GM21529 (cell line): ENCODE measurements around the gene KLK10.

Experiments used
- ATAC-seq: cut with Tn5 transposase; IDR thresholded peaks from one replicate; pipeline ENCODE4 v1.9.1; 2021; ENCODE audit not compliant: unreplicated experiment

Gene KLK10

GRCh38 chr19:51026554-51026831, 7.0 kb upstream of the KLK10 start, which contains the start of gene KLK11:
TSS of gene KLK11 (minus strand) at chr19:51026616. CDS start at chr19:51025631, 985 bp downstream.
- no peak for ATAC-seq

DNA sequence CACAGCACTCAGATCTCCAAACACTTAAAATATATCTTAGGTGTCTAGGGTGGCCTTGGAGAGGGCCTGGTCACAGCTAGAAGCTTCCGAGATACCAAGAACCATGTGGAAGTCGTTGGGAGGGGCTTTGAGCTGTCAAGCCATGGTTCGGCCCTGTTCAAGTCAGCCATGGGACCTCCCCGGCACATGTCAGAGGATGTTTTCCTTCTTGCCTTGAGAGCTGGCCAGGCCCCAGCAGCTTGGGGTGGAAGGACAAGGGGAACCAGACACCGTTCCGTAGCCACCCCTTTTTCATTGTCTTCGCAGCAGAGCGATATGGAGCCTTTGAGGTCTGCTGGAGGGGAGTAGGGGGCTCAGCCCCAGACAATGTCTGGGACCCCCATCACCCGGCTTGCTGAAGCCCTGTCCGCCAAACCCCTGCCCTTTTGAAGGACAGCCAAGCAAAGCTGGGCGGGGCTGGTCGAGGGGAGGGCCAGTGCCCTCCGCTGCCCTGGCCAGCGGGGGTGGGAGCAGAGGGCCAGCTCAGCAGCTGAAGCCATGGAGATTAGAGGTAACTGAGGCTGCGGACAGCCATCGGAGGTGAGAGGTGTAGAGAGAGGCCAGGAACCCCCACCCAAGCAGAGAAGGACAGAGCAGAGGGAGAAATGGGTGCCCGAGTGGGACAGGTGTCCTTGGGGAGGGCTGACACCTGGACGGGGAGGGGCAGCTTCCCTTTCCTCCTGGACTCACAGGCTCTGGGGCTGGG, 6.5 kb upstream of the KLK10 start:
- ATAC-seq: no peak

DNA sequence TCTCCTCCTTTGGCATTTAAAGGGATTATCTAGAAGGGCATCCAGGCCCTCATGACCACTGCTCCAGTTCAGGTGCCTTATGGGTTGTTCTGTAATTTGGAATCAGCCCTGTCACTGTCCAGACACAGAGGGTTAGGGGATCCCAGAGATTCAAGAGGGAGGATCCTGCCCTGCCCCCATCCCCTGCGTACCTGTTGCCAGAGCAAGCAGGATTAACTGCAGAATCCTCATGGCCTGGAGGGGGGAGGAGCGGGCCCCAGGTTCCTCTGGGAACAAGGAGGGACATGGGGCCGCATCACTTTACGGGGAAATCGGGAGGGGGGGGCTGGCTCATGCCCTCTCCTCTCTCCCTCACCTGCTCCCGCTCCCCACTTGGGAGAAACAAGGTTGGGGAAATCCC, 5.9 kb upstream of the KLK10 start:
- ATAC-seq: no peak

- ATAC-seq: no peak
Measured at GRCh38 chr19:51024924-51025323, 5.4 kb upstream of the KLK10 start.

DNA sequence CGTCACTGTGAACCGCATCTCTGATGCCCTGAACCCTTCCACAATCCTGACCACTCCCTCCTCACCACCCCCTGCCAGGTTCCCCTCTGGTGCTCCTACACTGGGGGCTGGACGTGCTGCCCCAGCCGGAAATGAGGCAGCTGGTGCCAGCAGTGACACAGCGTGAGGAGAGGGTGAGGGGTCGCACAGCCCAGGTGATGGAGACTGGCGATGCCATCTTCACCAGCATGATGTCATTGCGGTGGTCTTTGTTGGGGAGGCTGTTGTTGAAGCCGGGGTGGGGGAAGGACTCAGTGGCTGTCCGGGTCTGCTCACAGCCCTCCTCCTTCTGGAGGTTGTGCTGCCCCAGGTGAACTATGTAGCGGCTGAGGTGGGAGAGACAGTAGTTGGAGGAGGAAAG, 4.4 kb upstream of the KLK10 start:
- no peak for ATAC-seq

- no peak for ATAC-seq
Measured at GRCh38 chr19:51022526-51022925, 3.0 kb upstream of the KLK10 start.

- ATAC-seq: no peak
Measured at GRCh38 chr19:51020988-51021651, 1.6 kb upstream of the KLK10 start.

DNA sequence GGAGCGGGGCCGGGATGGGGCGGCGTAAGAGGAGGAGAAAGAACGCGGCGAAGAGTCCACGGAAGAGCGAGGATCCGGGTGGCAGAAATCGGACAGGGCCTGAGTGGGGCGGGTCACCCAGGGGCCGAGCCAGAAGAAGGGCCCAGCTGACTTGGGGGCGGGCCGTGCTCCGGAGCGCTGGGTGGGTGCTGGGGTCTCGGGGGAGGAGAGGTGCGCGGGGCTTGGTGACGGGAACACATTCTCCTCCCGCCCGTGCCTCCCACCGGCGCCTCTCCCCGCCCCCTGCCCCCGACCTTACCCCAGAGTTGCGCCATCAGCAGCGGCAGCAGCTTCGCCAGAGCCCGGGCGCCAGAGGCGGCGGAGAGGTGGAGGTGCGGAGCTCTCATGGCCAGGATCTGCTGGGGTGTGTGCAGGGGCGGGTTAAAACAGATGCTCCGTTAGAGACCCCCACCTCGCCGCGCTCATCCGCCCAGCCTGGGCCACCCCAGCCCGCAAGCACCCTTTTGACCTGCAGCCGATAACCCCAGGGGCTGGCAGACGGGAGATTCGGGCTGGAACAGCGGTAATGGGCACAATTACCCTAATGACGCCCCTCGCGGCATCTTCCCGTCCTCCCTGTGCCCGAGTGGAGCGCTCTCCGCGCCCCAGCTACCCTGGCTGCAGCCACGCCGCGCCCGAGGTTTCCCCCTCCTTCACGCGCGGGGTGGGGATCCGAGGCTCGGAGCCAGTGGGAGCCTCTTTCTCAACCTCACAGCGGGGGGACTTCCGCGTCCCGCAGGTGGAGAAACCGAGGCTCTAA, 565 bp downstream of the KLK10 start:
- no peak for ATAC-seq

DNA sequence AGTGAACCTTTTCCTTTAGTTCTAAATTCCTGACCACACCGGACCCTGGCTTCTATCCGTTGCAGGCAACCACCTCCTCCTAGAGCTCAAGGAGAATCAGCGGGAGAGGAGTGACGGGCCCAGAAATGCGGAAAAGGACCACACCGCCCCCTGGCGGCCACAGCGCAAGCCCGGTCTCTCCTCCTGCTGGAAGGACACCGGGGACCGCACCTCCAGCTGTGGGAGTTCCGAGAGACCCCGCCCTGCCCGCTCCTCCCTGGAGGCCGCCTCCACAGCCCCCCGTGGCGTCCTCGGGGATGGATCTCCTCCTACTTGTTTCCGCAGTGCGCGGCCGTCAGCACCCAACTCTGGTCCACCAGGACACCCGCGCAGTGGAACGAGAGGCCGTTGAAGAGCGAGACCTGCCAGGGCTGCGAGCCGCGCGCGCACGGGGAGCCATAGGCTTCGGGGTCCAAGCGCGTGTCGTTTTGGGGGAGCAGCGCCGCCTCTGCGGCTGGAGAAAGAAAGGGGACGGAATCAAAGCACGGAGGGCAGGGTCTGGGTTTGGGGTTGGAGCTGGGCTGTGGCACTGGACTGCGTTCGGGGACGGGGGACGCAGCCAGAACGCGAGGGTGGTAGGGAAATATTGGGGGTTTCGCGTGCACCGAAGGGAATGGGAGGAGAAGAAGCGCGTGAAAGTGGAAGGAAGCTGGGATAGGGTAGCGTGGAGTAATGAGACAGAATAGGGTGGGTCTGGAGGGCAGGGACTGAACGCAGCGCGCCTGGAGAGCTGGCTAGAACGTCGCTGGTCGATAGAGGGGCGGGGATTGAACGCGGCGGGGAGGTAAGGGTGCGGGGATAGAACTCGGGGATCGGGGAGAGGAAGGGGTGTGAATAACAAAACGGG, 2.5 kb downstream of the KLK10 start:
- ATAC-seq: no peak

DNA sequence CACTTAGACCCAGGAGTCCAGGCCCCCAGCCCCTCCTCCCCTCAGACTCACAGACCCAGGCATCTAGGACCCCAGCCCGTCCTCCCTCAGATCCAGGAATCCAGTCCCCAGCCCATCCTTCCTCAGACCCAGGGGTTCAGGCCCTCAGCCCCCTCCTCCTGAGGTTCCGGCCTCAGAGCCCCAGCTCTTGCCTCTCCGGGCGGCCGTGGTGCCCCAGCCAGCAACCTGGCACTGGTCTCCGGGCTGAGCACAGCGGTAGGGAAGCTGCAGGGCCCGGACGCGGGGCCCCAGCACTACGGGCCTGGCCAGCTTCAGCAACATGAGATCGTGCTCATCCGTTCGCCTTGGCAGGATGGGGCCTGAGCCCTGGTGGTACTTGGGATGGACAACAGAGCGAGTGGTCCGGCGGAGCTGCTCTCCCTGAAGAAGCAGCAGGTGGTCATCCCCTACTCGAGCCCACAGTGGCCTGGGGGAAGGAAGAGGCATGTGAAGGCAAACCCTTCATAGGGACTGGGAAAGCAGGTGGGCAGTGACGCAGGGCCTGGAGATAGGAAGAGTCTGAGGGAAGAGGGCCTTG, 3.7 kb downstream of the KLK10 start:
- ATAC-seq: no peak

GRCh38 chr19:51014242-51014641, 5.3 kb downstream of the KLK10 start:
- no peak for ATAC-seq

DNA sequence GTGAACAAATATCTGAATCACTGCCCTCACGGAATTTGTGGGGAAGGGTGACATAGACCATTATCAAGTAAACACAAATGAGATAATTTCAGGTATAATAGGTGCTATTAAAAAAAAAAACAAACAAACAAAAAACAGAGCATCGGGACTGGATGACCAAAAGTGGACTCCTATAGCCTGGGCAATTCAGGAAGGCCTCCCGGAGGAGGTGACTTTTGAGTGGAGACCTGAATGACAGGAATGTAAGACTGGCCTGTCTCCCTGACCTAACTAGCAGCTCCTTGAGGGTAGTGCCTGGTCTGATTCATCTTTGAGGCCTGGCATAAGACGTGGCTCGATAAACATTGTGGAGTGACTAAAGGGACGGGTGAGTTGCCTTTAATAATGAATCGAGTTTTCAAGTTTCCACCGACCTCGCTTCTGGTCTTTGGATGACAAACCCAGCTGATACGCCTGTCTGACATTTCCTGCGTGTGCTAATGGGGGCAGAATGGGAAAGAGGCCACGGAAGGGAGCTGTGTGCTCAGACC, 6.8 kb downstream of the KLK10 start:
- ATAC-seq: no peak

GRCh38 chr19:51010066-51010795, 9.3 kb downstream of the KLK10 start:
- no peak for ATAC-seq

- ATAC-seq: no peak
Measured at GRCh38 chr19:51009061-51009891, 10.2 kb downstream of the KLK10 start.

DNA sequence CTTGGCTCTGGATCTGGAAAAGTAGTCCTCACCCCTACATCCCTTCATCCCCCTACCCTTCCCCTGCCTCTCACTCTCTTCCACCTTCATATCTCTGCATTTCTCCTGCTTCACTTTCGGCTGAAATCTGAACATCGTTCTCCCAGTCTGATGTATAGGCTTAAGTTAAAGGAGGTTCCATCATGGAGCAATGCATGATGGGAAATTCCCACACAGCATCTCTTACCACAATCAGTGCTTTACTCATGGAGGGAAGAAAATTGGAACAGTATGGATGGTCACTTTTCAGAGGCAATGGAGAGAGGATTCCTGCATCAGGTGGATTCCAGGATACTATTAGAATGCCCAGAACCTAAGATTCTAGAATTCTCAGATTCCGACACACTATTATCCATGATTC, 12.0 kb downstream of the KLK10 start:
- ATAC-seq: no peak

DNA sequence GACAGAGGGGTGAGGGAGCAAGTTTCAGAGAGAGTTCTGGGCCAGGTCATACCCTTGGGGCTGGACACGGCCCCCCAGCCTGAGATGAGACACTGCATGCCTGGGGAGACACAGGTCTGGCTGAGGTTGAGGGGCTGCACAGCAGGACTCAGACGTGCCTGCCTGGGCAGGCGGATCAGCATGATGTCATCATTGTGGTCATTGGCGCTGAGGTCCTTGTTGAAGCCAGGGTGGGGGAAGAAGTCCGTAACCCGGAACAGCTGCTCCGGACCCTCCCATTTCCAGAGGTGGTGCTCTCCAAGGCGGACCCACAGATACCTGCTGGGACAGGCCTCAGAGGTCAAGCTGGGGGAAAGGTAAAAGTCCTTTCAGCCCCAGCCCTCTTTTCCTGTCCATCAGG, 13.1 kb downstream of the KLK10 start:
- ATAC-seq: no peak

DNA sequence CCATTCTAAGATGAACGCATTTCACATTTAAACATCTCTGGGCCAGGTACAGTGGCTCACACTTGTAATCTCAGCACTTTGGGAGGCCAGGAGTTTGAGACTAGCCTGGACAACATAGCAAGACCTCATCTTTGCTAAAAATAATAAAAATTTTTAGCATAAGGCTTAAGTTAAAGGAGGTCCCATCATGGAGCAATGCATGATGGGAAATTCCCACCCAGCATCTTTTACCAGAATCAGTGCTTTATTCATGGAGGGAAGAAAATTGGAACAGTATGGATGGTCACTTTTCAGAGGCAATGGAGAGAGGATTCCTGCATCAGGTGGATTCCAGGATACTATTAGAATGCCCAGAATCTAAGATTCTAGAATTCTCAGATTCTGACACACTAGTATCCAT, 14.3 kb downstream of the KLK10 start:
- no peak for ATAC-seq

DNA sequence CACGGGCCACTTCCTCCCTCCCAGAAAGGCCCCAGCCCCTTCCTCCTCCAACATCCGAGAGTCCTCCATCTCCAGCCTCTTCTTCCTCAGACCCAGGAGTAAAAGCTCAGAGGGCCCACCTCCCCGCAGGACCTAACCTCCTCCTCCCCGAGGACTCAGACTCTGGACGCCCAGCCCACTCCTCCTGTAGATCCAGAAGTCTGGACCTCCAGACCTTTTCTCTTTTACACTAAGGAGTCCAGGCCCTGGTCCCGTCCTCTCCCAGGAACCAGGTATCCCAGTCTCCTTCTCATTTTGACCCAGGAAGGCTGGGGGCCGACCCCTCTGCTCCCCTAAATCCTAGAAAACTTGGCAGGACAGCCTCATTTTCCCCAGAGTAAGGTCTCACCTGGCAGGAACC, 16.2 kb downstream of the KLK10 start:
- ATAC-seq: no peak
